Fibroblast of lung (primary cell): ENCODE results near the gene HPN. TPM values are rescaled to one million over a fixed set of nuclear protein-coding genes. Genes with fewer than 3 reads are reported as not detected.

Source experiments
- DNase-seq, 2 donors: peaks; one replicate each; pipeline versions ENCODE4 v3.0.0 to v3.0.0-alpha.2; 2010; ENCODE audit warnings: low read depth in 2 of 2
- H2AFZ ChIP-seq: 2 replicates; pipeline ENCODE4 v1.5.1; 2012; ENCODE audit warnings: low read length, control low read depth, inconsistent platforms
- H3K27ac ChIP-seq: 2 replicates; pipeline ENCODE4 v1.5.1; 2011; ENCODE audit warnings: low read length, control low read depth; ENCODE audit not compliant: insufficient read depth
- H3K27me3 ChIP-seq: 2 replicates; pipeline ENCODE4 v1.5.1; 2011; ENCODE audit warnings: mild to moderate bottlenecking, low read length; ENCODE audit not compliant: control insufficient read depth, insufficient read depth
- H3K36me3 ChIP-seq: 2 replicates; pipeline ENCODE4 v1.5.1; 2011; ENCODE audit warnings: low read length; ENCODE audit not compliant: control insufficient read depth, insufficient read depth
- H3K4me1 ChIP-seq: 2 replicates; pipeline ENCODE4 v1.5.1; 2011; ENCODE audit warnings: low read length; ENCODE audit not compliant: control insufficient read depth, insufficient read depth; ENCODE audit errors: extremely low read depth
- H3K4me2 ChIP-seq: 2 replicates; pipeline ENCODE4 v1.5.1; 2011; ENCODE audit warnings: low read length, control low read depth; ENCODE audit not compliant: insufficient read depth; ENCODE audit errors: extremely low read depth
- H3K4me3 ChIP-seq, 4 experiments: fragments of 200-600 bp in 1 of 4; sonication (generic) in 1 of 4; replicated peaks in 1 of 4; 2 replicates each; pipeline ENCODE4 v1.5.1; 2011 to 2016; ENCODE audit warnings: low read length in 4 of 4, low read depth in 3 of 4, mild to moderate bottlenecking in 3 of 4, control low read depth in 2 of 4, inconsistent platforms in 1 of 4, mixed read lengths in 1 of 4; ENCODE audit not compliant: insufficient read depth in 1 of 4; ENCODE audit errors: control extremely low read depth in 1 of 4
- H3K79me2 ChIP-seq: 2 replicates; pipeline ENCODE4 v1.5.1; 2012; ENCODE audit warnings: mild to moderate bottlenecking, low read length, inconsistent platforms; ENCODE audit not compliant: control insufficient read depth, insufficient read depth
- H3K9ac ChIP-seq: 2 replicates; pipeline ENCODE4 v1.5.1; 2011; ENCODE audit warnings: mild to moderate bottlenecking, low read length, control low read depth; ENCODE audit not compliant: insufficient read depth
- H3K9me3 ChIP-seq: 2 replicates; pipeline ENCODE4 v1.5.1; 2012; ENCODE audit warnings: low read depth, low read length; ENCODE audit not compliant: control insufficient read depth, insufficient read depth
- H4K20me1 ChIP-seq: 2 replicates; pipeline ENCODE4 v1.5.1; 2011; ENCODE audit warnings: low read length; ENCODE audit not compliant: control insufficient read depth, insufficient read depth; ENCODE audit errors: extremely low read depth
- CTCF ChIP-seq, 2 donors: IDR thresholded peaks in 1 of 2; conservative IDR thresholded peaks in 1 of 2; 1 replicate in 1 of 2; 2 replicates in 1 of 2; pipeline ENCODE4 v1.5.1; 2011 to 2012; ENCODE audit warnings: low read length in 2 of 2, control low read depth in 1 of 2, inconsistent platforms in 1 of 2, low read depth in 1 of 2, mild to moderate bottlenecking in 1 of 2
- EZH2 ChIP-seq: IDR thresholded peaks from 2 replicates; pipeline ENCODE4 v1.5.1; 2012; ENCODE audit warnings: low read length, control low read depth, mild to moderate bottlenecking; ENCODE audit errors: missing control alignments
- polyA plus RNA-seq, 2 donors: library from polyadenylated mRNA; depleted of rRNA in 1 of 2; stranded (reverse) in 1 of 2; unstranded in 1 of 2; fragments of >200 nt; gene quantifications; 2 replicates each; pipeline ENCODE4 v1.2.1, GENCODE V29; 2011 to 2012; ENCODE audit warnings: missing spikeins in 1 of 2
- total RNA-seq: library from RNA; depleted of rRNA; stranded (reverse); fragments of >200 nt; gene quantifications from 2 replicates; pipeline ENCODE4 v1.2.1, GENCODE V29; 2014

Gene HPN
- total and polyA plus RNA-seq, 2 donors (not counting 1 experiment from before 2014, with no cell fraction given): 0.33 TPM; not detected in 1

GRCh38 chr19:34999498-35000337, 41.8 kb upstream of the HPN start, which contains the start of gene GRAMD1A:
GRAMD1A (plus strand) TSS chr19:35000323; CDS start chr19:35000479, 156 bp downstream.
- Histone ChIP-seq H4K20me1 (no peaks in the 10 kb centered on the region), H3K79me2 (peaks cover 35% of the 10 kb centered on the region)
- DNase-seq: peak; percentile 84 to 87

GRCh38 chr19:35000338-35000646, 41.2 kb upstream of the HPN start:
- Histone ChIP-seq H3K27me3 (no peaks in the 10 kb centered on the region), H3K36me3 (no peaks in the 10 kb centered on the region), H3K27ac (peak overlapping the region; percentile 64), H3K9ac (peak overlapping the region; percentile 81), H3K4me1 (peaks cover 5% of the 10 kb centered on the region), H3K9me3 (no peaks in the 10 kb centered on the region), H3K4me2 (no peak overlapping the region), H3K4me3 (peak overlapping the region in 3 of 4 experiments; percentile 34 to 77 (median 70)), H3K79me2 (peaks cover 38% of the 10 kb centered on the region), H4K20me1 (no peaks in the 10 kb centered on the region), H2AFZ (no peak overlapping the region)
- DNase-seq: no peak
- TF ChIP-seq EZH2 (no peak), CTCF (conservative IDR thresholded peaks at IDR 0.05 in 1 of 2, IDR thresholded peaks at IDR 0.05 in 1 of 2; ENCODE audit: low read depth in 1 of 2, low read length in 2 of 2) (no peak)

More at GRCh38 chr19:34999498-35000337, 41.8 kb upstream of the HPN start, which contains the start of gene GRAMD1A:
- no peaks in the 10 kb centered on the region for H3K36me3 ChIP-seq
- H3K27ac ChIP-seq: peak within 1 kb of the TSS; percentile 98
- peak within 1 kb of the TSS; percentile 39 for H2AFZ ChIP-seq
- H3K4me2 ChIP-seq: peak within 1 kb of the TSS; percentile 86
- H3K27me3 ChIP-seq: no peaks in the 10 kb centered on the region
- H3K9me3 ChIP-seq: no peaks in the 10 kb centered on the region
- TF ChIP-seq EZH2 (no peak), CTCF (conservative IDR thresholded peaks at IDR 0.05 in 1 of 2, IDR thresholded peaks at IDR 0.05 in 1 of 2; ENCODE audit: low read depth in 1 of 2, low read length in 2 of 2) (no peak)
- peak within 1 kb of the TSS; percentile 81 for H3K9ac ChIP-seq
- H3K4me3 ChIP-seq: peak within 1 kb of the TSS; percentile 70 to 83 (median 78)
- H3K4me1 ChIP-seq: peaks cover 5% of the 10 kb centered on the region

GRCh38 chr19:35000647-35001501, 40.6 kb upstream of the HPN start:
- Histone ChIP-seq H3K27ac (peak overlapping the region; percentile 64), H3K9ac (peak overlapping the region; percentile 70), H3K4me3 (peak overlapping the region; percentile 70 to 83 (median 78)), H3K79me2 (peaks cover 42% of the 10 kb centered on the region), H3K36me3 (peaks cover 1% of the 10 kb centered on the region), H3K4me1 (peaks cover 5% of the 10 kb centered on the region), H3K9me3 (no peaks in the 10 kb centered on the region), H3K27me3 (no peaks in the 10 kb centered on the region), H4K20me1 (no peaks in the 10 kb centered on the region), H2AFZ (no peak overlapping the region), H3K4me2 (peak overlapping the region; percentile 86)
- peak; percentile 45 to 61 for DNase-seq
- TF ChIP-seq EZH2: no peak
- no peak for TF ChIP-seq CTCF (conservative IDR thresholded peaks at IDR 0.05 in 1 of 2, IDR thresholded peaks at IDR 0.05 in 1 of 2; ENCODE audit: low read depth in 1 of 2, low read length in 2 of 2)
